NCI-H2196 (cell line): ENCODE measurements around the gene TCF4.

Experiments
- DNase-seq: peaks from one replicate; lab custom pipeline; 2025; ENCODE audit not compliant: unreplicated experiment; lab: John Stamatoyannopoulos, UW

The TCF4 gene

DNA sequence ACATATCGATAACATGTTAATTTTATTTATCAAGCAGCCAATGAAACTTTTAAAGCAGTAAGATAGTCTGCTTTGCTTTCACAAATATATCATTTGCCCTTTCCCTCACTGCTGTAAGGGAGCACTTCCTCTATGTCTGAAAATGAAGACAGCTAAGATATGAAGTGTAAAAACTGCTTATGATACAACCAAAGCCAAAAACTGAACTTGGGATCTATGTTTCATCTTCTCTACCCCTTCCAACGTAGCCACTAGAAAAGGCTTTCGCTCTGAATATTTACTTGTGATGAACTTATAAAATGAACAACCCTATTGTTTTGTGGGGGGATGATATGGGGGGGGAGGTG, 140.3 kb downstream of the TCF4 start:
- DNase-seq: no peak

DNA sequence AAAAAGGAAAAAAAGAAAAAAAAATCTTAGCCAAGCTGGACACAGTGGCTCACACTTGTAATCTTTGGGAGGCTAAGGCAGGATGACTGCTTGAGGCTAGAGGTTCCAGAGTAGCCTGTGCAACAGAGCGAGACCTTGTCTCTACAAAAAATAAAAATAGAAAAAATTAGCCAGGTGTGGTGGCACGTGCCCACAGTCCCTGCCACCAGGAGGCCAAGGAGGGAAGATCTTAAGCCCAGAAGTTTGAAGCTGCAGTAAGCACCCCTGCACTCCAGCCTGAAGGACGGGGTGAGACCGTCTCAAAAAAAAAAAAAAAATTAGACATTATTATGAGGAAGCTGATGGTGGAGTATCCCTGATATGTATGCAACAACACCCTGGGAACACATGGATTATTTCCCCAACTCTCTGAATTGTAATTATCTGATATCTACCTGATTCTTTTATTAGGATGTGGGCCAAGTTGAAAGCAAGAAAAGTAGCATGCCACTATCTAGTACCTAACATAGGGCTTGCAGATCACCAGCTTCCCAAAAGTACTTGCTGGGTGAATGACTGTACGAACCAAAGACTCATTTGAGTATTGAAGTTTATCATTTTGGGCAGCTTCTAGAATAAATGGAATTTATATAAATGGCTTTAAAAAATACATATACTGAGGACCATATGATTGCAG, 140.9 kb downstream of the TCF4 start:
- no peak for DNase-seq

DNA sequence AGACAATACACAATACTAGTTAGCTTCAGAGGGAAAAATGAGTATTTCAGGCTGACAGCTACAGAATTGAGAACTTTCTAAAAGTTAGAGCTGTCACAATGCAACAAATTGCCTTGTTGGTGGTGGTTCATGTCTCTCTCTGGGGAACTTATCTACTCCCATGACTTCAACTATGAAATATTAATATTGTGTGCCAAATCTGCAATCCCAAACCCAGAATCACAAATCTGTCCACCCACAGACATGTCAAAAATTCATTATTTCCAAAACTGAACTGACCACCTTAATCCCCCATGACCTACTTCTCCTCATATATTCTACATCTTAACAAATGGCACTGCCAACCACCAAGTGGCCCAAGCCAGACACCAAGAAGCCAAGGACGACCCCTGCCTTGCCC, 143.5 kb downstream of the TCF4 start:
- no peak for DNase-seq

DNA sequence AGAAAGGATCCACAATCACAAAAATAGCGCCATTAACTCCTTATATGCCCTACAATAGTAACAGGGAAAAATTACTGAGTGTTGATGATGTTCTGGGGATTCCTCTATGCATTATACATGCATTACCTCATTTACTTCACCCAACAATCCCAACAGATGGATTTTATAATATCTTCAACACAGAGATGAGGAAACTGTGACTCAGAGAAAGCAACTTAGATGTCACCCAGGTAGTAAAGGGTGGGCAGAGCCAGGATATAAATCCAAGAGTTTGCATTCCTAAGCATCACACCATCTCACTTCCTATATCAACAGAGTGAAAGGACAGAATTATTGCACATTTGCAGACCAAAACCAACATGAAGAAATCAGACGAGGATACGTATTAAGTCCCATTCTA, 144.2 kb downstream of the TCF4 start:
- DNase-seq: no peak

DNA sequence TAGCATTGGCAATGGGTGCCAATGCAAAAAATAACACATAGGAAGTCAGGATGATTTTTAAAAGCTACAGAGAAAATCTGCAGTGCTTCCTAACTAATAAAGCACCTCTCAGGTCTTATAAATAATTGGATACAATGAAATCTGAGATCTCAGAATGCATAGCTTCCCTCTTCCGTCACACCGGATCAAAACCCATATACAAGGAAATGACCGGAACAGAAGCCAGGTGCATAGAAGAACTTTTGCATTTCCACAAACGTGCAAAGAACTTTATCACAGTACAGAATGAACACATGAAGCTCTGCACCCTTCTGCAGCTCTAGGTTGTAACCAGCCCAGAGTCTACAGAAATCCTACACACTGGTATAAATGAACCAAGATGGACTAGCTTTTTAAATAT, 145.4 kb downstream of the TCF4 start:
- DNase-seq: no peak

DNA sequence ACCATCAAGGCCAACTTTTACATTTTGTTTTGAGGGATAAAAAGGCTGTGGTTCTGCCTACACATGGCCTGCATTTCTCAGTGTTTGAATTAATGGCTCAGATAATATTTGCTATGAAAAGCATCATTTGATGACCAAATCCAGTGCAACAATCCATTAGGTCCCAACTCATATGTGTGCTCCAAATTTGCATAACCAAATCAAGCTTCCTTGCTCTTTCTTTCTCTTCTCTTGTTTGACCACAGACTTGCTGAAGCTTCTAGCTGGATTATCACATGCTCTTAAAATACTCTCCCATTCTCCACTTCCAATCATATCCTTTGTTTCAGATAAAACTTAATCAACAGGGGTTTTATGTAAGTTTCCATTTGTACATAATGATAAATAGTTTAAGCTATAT, 147.0 kb downstream of the TCF4 start:
- no peak for DNase-seq

DNA sequence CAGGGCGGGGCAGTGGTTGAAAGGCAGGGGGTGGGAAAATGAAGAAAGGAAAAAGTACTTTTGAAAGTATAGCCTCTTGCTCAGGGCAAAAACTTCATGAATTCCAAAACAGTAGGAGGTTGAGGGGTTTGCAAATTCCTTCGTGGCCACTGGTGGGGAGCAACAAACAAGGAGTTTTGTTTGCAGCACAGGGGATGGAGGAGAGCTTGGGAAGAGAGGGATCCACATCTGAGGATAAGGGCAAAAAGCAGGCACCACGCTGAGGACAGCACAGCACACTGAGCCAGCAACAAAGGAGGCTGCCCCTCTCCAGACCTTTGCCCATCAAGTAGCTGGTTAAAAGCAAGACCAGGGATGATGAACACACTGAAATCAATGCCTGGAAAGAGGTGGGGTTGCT, 148.9 kb downstream of the TCF4 start:
- DNase-seq: no peak

DNA sequence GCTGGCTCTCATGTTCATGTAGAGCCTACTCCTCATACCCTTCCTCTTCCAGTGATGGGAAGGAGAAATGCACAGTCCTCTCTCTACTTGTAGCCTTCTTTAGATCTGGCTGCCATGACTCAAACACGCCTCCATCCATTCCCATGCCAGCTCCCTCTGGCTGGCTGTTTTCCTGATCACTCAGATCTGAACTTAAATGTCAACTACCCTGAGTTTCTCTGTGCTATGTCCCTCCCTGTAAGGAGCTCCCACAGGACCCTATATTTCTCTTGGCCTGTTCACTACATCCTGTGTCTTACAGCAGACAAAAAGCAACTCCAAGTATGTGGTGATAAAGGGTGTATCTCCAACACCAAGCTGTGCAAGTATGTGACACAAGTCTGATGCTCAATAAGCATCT, 152.4 kb downstream of the TCF4 start:
- no peak for DNase-seq

DNA sequence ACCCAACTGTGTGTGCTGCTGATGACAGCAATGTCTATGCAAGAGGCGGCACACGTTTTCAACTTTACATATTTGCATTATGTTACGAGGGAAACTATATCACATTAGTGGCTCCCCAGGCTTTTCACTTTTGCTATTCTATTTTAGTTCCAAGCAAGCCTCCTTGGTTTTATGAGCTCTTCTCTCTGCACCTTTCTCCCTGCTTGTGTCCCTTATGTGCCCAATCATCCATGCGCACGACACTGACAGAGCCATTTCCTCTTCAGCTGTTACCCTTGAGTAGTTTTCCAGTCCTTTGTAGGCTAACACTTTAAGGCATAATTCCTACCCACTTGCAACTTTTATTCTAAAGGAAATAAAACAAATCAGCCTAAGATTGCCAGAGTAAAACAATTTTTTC, 154.3 kb downstream of the TCF4 start:
- DNase-seq: no peak

DNA sequence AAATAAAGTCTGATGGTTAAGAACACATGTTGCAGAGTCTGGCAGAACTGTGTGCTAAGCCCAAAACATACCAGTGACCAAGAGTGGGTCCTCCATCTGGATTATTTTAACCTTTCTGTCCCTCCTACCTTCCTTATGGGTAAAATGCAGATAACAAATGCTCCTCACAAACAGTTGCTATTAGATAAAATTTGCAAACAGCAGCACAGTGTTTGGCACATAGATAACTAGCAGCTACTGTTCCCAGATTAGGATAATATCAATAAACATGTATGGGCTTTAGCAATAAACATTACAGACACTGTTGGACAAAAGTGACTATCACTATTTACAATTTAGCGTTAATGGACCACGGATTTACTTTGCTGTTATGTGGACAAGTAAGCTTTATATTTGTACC, 154.9 kb downstream of the TCF4 start:
- DNase-seq: no peak

DNA sequence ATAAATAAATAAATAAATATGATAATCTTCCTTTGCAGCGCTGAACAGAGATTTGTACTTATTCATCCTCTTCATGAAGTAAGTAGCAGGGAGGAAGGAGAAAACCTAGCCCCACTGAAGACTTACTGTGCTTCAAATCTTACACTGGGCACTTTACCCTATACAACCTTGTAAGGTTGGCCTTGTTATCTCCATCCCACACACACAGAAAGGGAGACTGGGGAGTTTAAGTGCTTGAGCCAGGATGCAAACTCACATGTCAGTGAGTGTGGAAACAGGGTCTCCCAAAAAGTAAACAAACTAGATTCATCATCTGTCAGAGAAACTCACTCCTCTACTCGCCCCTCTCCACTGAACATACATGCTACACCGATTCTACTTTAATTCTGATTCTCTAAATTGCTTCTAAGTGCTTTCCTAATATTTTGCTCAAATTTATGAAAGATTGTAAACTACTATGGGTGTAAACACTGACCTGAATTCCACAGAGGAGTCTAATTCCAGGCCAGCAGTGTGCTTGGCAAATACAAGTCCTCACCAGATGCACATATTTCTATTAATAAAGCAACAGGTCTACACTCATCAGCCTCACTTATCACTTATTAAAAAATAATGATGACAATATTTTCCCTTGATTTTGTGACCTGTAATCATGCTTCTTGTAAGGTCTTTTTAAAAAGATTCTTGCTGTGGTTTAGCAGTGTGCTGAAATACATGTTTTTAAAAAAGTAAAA, 155.5 kb downstream of the TCF4 start:
- no peak for DNase-seq

DNA sequence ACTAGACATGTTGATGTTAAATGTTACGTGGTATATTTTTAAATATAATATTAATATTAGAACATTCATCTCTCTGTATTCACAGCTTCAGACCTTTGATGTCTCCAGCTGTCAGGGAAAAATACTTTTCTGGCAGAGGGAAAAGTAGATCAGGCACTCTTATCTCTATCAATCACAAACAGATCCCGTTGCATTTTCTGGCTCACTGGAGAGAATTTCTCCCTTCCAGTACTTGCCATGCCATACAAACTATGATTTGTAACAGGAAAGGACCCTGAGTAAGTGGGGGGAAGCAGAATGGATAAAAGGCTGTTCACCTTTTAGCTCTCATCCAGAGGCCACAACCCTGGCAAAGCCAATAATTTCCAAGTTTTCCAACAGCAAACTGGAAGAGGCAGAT, 158.0 kb downstream of the TCF4 start:
- no peak for DNase-seq

DNA sequence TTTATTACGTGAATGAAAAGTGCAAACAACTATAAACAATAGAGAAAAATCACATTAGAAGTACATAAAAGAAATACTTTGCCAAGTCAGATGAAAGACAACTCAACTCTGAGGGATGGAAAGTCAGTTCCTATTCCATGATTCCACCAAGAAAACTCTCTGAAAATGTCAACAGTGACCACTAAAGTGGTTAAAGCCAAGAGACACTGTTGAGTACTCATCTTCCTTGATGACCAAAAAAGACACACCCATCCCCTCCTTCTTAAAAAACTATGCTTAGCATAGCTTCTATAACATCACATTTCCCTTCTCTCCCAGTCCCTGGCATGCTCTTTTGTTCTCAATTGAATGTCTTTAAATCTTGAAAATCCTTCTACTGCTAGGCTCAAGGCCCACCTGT, 160.0 kb downstream of the TCF4 start:
- DNase-seq: no peak

DNA sequence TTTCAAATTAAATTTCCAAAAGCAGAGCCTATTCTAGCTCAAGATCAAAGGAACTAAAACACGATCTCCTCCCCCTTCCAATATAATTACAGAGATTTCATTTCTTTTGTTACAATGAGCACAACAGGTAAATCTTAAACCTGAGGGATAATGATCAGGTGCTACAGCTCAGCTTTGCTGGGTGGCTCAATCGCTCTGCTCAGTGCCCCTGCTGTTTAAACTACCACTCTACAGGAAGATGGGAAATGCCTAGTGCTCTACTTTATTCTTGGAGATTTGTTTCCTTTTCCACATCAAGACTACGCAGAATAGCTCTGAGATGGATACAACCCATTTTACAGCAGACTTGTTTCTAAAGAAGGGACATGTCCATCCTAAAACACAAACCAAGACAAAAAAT, 162.3 kb downstream of the TCF4 start:
- no peak for DNase-seq

DNA sequence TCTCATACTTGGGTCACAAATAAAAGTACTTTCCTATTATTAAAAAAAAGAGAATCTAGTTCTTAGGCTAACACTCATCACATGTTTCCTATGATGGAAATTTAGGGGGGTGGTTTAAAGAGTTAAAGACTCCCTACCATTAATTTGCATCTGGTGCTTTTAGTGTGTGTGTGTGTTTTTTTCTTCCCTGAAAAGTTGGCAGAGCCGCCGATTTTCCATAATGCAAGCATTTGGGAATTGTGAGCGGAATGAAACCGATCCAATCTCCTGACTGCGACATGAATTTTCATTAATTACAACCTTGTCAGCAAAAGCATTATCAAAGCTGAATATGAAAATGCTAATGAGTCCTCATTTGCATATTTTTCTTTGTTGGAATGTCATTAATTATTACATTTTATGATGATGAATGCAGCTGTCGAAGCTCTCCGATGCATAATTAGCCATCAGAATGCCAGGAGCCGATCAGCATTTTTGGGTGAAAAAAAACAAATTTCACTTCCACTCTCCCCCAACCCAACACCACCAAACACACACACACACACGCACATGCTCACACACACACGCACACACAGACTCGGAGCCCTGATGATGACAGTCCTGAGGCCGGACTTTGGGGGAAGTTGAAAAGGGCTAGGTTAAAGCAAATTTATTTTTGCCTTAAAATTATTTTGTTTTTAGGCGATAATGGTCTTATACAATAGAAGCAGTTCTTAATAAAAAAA, 165.4 kb downstream of the TCF4 start:
- DNase-seq: no peak

DNA sequence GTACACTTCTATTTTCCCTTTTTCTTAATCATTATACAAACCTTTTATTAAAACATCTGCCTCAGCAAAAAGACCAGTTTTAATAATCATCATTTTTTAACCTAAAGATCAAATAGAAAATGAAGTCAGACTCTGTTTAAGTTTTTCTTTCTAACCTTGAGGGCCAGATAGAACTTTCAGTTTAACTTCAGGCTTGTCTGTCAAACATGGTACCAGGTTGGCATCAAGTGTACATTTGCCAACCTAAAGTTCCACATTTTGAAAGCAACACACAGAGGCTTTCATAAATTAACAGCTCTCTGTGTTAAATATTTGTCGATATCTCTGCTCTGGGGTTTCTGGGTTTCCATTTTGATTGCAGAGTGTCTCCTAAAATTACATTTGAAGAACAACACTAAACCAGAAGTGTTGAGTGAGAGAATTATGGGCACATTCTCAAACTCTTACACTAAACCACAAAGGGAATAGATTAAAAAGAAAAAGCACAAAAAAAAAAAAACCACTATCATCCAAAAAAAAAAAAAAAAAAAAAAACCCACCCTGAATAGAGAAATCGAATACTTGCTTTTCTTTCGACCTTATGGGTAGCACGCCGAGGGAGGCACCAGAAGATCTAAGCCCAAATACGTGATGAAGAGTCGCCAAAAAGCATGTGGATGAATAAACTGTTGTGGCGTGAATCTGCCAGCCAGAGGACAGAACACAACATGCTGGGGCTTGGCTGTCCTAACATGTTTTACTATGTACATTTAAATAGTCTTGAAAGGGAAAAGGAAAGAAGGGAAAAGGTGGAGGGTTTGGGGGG, 166.2 kb downstream of the TCF4 start:
- DNase-seq: no peak

DNA sequence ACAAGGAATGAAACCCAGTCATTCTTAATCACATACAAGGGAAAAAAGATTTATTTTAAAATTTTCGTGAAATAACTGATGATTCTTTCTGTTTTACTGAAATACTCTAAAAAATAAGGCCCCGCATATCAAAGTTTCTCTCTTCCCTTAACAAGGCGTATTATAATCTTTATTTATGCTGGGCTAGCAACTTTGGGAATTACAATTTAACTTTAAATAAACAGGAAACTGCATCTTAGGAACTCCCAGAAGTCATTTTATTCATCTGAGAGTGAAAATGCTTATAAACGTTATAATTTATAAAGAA, 166.7 kb downstream of the TCF4 start:
- DNase-seq: no peak

DNA sequence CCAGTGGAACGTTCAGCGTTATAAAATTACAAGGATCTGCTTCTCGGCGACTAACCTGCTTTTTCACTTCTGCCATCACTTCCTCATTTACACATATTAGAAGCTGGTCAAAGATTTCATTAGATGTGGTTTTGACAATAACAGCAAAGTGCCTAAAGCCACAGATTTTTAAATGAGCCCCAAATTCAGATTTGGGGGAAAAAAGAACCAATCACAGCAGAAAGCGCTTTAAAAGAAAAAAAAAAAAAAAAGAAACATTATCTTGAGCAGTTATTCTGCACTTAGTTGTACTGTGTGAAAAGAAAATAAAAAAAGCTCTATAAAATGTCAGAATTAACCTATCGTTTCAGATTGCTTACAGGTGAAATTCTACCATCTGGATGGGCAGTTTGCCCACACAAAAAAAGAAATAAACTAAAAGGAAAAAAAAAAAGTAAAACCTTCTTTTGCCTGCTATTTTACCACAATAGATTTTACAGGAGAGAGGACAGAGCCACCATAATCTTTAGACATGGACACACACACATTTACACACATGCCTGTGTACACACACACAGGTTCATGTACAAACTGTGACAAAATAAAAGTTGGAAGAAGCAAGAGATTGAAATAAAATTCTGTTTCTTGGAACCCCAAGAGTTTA, 167.2 kb downstream of the TCF4 start:
- no peak for DNase-seq

DNA sequence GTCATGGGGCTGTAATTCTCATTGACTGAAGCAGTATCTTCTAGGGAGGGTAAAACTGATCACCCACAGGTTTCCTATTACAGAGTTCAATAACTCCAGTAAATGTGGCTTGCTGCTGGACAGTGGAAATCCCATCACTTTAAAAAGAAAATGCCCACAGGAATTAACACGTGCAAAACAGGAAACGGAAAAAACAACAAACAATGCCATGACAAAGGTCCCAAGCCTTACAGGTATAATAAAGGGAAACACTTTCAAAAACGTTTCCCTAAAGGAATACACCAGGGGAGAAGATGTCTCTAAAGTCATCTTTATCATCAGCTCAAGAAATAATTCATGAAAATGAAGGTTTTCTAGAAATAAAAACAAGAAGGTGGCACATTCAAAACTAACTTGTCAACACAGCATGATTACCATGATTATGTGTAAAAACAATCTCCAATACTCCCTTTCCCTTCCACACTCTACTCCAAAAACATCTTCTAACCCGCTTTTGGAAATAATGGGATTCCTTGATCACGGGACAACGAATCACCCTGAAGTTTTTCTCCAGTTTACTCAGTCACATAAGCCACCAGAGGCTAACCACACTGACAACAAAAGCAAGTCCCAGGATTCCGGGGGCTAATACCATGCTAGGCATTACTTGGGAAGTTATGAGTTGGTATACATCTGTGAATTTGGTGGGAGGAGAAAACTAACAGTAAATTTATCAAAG, 167.9 kb downstream of the TCF4 start:
- DNase-seq: no peak

DNA sequence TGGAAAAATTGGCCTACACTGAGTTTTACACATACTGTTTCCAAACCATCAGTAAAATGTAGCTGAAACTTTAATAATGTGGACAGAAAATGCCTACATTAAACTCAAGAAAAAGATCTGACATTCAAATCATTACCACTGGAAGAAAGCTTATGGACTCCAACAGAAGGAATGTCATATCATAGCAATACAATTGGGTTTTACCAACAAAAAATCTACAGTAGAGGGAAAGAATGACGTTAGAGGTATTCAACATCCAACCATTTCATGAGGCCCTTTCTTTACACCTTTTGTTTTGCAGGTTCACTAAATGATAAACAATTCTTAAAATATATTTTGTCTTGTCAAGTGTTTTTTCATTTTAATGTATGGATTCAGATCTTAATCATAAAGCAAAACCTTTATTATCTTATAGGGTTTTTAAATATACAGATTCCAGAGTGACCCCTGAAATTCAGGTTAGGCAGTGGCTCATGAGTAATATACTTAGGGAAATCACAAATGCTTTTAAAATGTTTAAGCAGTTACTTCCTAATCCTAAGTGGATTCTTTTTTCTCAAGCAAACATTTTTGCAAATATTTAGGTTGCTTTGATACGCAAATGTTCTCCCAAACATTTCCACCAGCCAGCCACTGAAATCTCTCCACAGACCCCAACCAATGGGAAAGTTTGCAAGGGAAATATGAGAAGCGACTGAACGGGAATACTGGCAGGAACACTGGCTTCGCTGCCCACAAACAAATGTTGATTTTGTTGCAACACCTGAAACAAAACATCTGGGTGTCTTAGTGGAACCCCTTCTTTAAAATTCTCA, 168.7 kb downstream of the TCF4 start:
- no peak for DNase-seq
